HCT116 (cell line): Measurements from ENCODE around the gene ACCSL. TPM values are rescaled to one million over a fixed set of nuclear protein-coding genes. Genes with fewer than 3 reads are reported as not detected.

Experiments
- ATAC-seq: fragments of 200-7000 bp; cut with Tn5 transposase; 2 replicates; pipeline ENCODE4 v1.9.1; 2020; ENCODE audit warnings: mild to moderate bottlenecking, moderate library complexity
- BruUV-seq: library from RNA; stranded (reverse); fragments of 400-500 nt; replicated peaks from 2 replicates; lab custom pipeline; 2021; lab: Mats Ljungman, UMichigan
- CTCF ChIA-PET: fragments of 300-600 bp; sonication (Branson Sonifier 250); formaldehyde crosslinking; loops from one replicate; lab custom pipeline; 2021; ENCODE audit warnings: antibody characterized with exemption; lab: Charles Lee
- POLR2A ChIA-PET: fragments of 300-600, 350-600 bp; sonication (Branson Sonifier 250); formaldehyde crosslinking; loops from one replicate; lab custom pipeline; 2021; ENCODE audit warnings: antibody characterized with exemption; lab: Charles Lee
- RAD21 ChIA-PET, 2 experiments: fragments of 300-600 bp; sonication (Branson Sonifier 250); formaldehyde crosslinking; loops; one replicate each; lab custom pipeline; 2023; ENCODE audit warnings: low total read pairs in 2 of 2; ENCODE audit not compliant: uncharacterized antibody in 2 of 2, unreplicated experiment in 2 of 2, low non-redundant PET in 1 of 2; lab: Charles Lee
- DNase-seq: peaks from one replicate; pipeline ENCODE4 v3.0.0-alpha.2; 2010; ENCODE audit warnings: low read depth, low spot score
- H2AFZ ChIP-seq: fragments of 200-600 bp; shearing (Covaris generic), sonication (generic); 2 replicates; pipeline ENCODE4 v1.6.1; 2017; ENCODE audit warnings: low read depth, mixed run types, mixed read lengths, antibody characterized with exemption, low read length; ENCODE audit not compliant: poor library complexity, severe bottlenecking
- H3K27ac ChIP-seq: 2 replicates; pipeline ENCODE4 v1.5.1; 2012; ENCODE audit warnings: low read depth, low read length
- H3K27me3 ChIP-seq: fragments of 200-600 bp; sonication (generic); 2 replicates; pipeline ENCODE4 v1.6.1; 2016; ENCODE audit warnings: mixed run types, low read length, mixed read lengths; ENCODE audit not compliant: insufficient read depth
- H3K36me3 ChIP-seq, 2 experiments: fragments of 200-500 bp in 1 of 2; fragments of 200-600 bp in 1 of 2; sonication (Bioruptor generic) in 1 of 2; sonication (generic) in 1 of 2; 2 replicates each; pipeline versions ENCODE4 v1.5.1 to v1.6.1; 2014 to 2016; ENCODE audit warnings: low read length in 2 of 2, inconsistent platforms in 1 of 2, mixed read lengths in 1 of 2, mixed run types in 1 of 2; ENCODE audit not compliant: insufficient read depth in 2 of 2, control insufficient read depth in 1 of 2
- H3K4me1 ChIP-seq, 2 experiments: fragments of 200-600 bp in 1 of 2; sonication (generic) in 1 of 2; 2 replicates each; pipeline versions ENCODE4 v1.5.1 to v1.6.1; 2012 to 2017; ENCODE audit warnings: low read length in 2 of 2, inconsistent platforms in 1 of 2, mild to moderate bottlenecking in 1 of 2, mixed read lengths in 1 of 2, mixed run types in 1 of 2, moderate library complexity in 1 of 2; ENCODE audit not compliant: insufficient read depth in 2 of 2, control insufficient read depth in 1 of 2
- H3K4me2 ChIP-seq: fragments of 200-600 bp; sonication (generic); 2 replicates; pipeline ENCODE4 v1.6.1; 2017; ENCODE audit warnings: mixed run types, low read length, mixed read lengths
- H3K4me3 ChIP-seq, 2 experiments: fragments of 200-600 bp in 1 of 2; sonication (generic) in 1 of 2; replicated peaks in 1 of 2; 2 replicates each; pipeline ENCODE4 v1.5.1; 2011 to 2016; ENCODE audit warnings: low read length in 2 of 2, control low read depth in 1 of 2, low read depth in 1 of 2, mild to moderate bottlenecking in 1 of 2, mixed read lengths in 1 of 2, mixed run types in 1 of 2
- H3K79me2 ChIP-seq: fragments of 200-600 bp; sonication (generic); 2 replicates; pipeline ENCODE4 v1.6.1; 2017; ENCODE audit warnings: mild to moderate bottlenecking, mixed run types, low read length, moderate library complexity, mixed read lengths; ENCODE audit not compliant: insufficient read depth
- H3K9ac ChIP-seq: fragments of 200-600 bp; sonication (generic); 2 replicates; pipeline ENCODE4 v1.6.1; 2016; ENCODE audit warnings: low read length, mixed read lengths
- H3K9me2 ChIP-seq: fragments of 200-600 bp; sonication (generic), shearing (Covaris generic); 2 replicates; pipeline ENCODE4 v1.6.1; 2017; ENCODE audit warnings: mixed run types, mild to moderate bottlenecking, moderate library complexity; ENCODE audit not compliant: insufficient read depth
- H3K9me3 ChIP-seq, 2 experiments: fragments of 200-500 bp in 1 of 2; fragments of 200-600 bp in 1 of 2; sonication (Bioruptor generic) in 1 of 2; sonication (generic) in 1 of 2; 2 replicates each; pipeline ENCODE4 v1.6.1; 2014 to 2017; ENCODE audit warnings: low read length in 2 of 2, mixed read lengths in 2 of 2, inconsistent platforms in 1 of 2, low read depth in 1 of 2, mild to moderate bottlenecking in 1 of 2, mixed run types in 1 of 2, moderate library complexity in 1 of 2; ENCODE audit not compliant: control insufficient read depth in 1 of 2, insufficient read depth in 1 of 2
- H4K20me1 ChIP-seq: fragments of 200-600 bp; sonication (generic), shearing (Covaris generic); 2 replicates; pipeline ENCODE4 v1.6.1; 2017; ENCODE audit warnings: mixed run types, mild to moderate bottlenecking, moderate library complexity; ENCODE audit not compliant: insufficient read depth
- CBX3 ChIP-seq: IDR thresholded peaks from 2 replicates; pipeline ENCODE4 v1.6.1; 2012; ENCODE audit warnings: low read depth
- EGR1 ChIP-seq: IDR thresholded peaks from 2 replicates; pipeline ENCODE4 v1.6.1; 2012; ENCODE audit warnings: low read depth
- ELF1 ChIP-seq: IDR thresholded peaks from 2 replicates; pipeline ENCODE4 v1.6.1; 2012; ENCODE audit warnings: low read depth, borderline replicate concordance
- EZH2 ChIP-seq: fragments of 200-600 bp; sonication (generic); IDR thresholded peaks from 2 replicates; pipeline ENCODE4 v1.6.1; 2017; ENCODE audit warnings: antibody characterized with exemption, mixed run types
- EZH2phosphoT487 ChIP-seq: fragments of 200-600 bp; IDR thresholded peaks from 2 replicates; pipeline ENCODE4 v1.6.1; 2018; ENCODE audit warnings: antibody characterized with exemption, borderline replicate concordance
- POLR2A ChIP-seq: IDR thresholded peaks from 2 replicates; pipeline ENCODE4 v1.7.0; 2011; ENCODE audit warnings: borderline replicate concordance; ENCODE audit not compliant: insufficient read depth, insufficient read length; ENCODE audit errors: extremely low read depth
- RAD21 ChIP-seq: IDR thresholded peaks from 2 replicates; pipeline ENCODE4 v1.6.1; 2012; ENCODE audit warnings: low read depth, mild to moderate bottlenecking
- SP1 ChIP-seq: IDR thresholded peaks from 2 replicates; pipeline ENCODE4 v1.6.1; 2012; ENCODE audit warnings: low read depth
- SRF ChIP-seq: IDR thresholded peaks from 2 replicates; pipeline ENCODE4 v1.6.1; 2012; ENCODE audit warnings: low read depth
- TCF7L2 ChIP-seq: IDR thresholded peaks from 2 replicates; pipeline ENCODE4 v1.7.0; 2011; ENCODE audit warnings: borderline replicate concordance, inconsistent platforms; ENCODE audit not compliant: insufficient read depth, insufficient read length; ENCODE audit errors: extremely low read depth
- ZFX ChIP-seq: fragments of 450-650 bp; IDR thresholded peaks from 2 replicates; pipeline ENCODE4 v1.6.1; 2017
- ZNF274 ChIP-seq: fragments of 200-500 bp; sonication (Bioruptor generic); IDR thresholded peaks from 2 replicates; pipeline ENCODE4 v1.6.1; 2014; ENCODE audit warnings: mild to moderate bottlenecking, low read depth, low read length, inconsistent platforms
- intact Hi-C: fragments of 100-400 bp; cut with micrococcal nuclease; formaldehyde crosslinking; loops from 2 replicates; pipeline ENCODE4 v1.10.0; 2022
- total RNA-seq: library from RNA; stranded (reverse); gene quantifications from one replicate; pipeline ENCODE4 v1.2.1, GENCODE V29; 2021; ENCODE audit not compliant: unreplicated experiment
- TF ChIP-seq, protein P1 (sequence below): IDR thresholded peaks from 2 replicates; pipeline ENCODE4 v1.6.1; 2011; ENCODE audit warnings: mild to moderate bottlenecking, low read length, moderate library complexity; ENCODE audit not compliant: insufficient replicate concordance; ENCODE audit errors: extremely low read depth
- TF ChIP-seq, protein P2 (sequence below), 3 experiments: fragments of 200-600 bp in 1 of 3; sonication (generic) in 1 of 3; IDR thresholded peaks in 2 of 3; conservative IDR thresholded peaks in 1 of 3; 2 replicates each; pipeline ENCODE4 v1.5.1; 2012 to 2017; ENCODE audit warnings: low read depth in 2 of 3, low read length in 2 of 3, antibody characterized with exemption in 1 of 3, borderline replicate concordance in 1 of 3, control low read depth in 1 of 3, mild to moderate bottlenecking in 1 of 3, mixed read lengths in 1 of 3, mixed run types in 1 of 3, moderate library complexity in 1 of 3; ENCODE audit not compliant: insufficient read depth in 1 of 3
- TF ChIP-seq, protein P3 (sequence below): IDR thresholded peaks from 2 replicates; pipeline ENCODE4 v1.6.1; 2012; ENCODE audit warnings: low read depth
- TF ChIP-seq, protein P4 (sequence below): IDR thresholded peaks from 2 replicates; pipeline ENCODE4 v1.6.1; 2012

Gene ACCSL
- total RNA-seq, 1 experiment from 2014 or later: not detected

DNA sequence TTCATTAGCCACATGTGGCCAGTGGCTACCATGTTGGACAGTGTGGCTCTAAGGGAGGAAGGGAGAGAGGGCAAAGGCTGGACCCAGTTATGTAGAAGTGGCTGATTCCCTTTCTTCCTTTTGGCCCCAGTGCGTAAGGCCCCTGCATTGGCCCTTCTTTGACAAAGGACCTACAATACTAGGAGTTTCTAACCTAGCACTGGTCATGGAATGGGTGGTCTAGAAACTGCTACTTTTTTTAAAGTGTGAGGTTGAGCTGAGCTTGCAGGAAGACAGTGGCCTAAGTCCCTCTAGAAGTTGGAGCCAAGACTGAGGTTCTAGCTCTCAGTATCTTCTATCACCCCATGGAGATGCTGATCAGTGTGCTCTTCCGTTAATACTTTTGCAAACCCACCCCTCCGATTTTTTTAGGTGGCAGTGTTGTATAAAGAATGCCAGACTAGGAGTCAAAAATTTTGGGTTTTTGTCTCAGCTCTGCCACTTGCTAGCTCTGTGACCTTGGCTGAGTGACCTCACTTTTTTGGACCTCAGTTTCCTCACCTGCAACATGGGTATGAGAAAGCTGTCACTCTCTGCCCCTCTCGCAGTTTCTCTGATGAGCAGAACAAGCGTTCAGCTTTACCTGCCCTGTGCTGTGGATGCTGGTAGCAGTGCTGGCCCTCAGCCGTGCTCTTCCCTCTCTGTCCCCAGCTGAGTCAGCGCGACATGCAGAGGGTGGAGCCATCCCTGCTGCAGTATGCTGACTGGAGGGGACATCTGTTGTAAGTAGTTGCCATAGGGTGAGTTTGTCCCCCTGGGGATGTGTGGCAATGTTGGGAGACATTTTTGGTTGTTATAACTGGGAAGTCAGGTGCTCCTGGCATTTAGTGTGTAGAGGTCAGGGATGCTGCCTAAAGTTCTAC, 25.2 kb downstream of the ACCSL start (continued):
- TF ChIP-seq, protein P1, sequence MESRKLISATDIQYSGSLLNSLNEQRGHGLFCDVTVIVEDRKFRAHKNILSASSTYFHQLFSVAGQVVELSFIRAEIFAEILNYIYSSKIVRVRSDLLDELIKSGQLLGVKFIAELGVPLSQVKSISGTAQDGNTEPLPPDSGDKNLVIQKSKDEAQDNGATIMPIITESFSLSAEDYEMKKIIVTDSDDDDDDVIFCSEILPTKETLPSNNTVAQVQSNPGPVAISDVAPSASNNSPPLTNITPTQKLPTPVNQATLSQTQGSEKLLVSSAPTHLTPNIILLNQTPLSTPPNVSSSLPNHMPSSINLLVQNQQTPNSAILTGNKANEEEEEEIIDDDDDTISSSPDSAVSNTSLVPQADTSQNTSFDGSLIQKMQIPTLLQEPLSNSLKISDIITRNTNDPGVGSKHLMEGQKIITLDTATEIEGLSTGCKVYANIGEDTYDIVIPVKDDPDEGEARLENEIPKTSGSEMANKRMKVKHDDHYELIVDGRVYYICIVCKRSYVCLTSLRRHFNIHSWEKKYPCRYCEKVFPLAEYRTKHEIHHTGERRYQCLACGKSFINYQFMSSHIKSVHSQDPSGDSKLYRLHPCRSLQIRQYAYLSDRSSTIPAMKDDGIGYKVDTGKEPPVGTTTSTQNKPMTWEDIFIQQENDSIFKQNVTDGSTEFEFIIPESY: no peak
- TF ChIP-seq, protein P2, sequence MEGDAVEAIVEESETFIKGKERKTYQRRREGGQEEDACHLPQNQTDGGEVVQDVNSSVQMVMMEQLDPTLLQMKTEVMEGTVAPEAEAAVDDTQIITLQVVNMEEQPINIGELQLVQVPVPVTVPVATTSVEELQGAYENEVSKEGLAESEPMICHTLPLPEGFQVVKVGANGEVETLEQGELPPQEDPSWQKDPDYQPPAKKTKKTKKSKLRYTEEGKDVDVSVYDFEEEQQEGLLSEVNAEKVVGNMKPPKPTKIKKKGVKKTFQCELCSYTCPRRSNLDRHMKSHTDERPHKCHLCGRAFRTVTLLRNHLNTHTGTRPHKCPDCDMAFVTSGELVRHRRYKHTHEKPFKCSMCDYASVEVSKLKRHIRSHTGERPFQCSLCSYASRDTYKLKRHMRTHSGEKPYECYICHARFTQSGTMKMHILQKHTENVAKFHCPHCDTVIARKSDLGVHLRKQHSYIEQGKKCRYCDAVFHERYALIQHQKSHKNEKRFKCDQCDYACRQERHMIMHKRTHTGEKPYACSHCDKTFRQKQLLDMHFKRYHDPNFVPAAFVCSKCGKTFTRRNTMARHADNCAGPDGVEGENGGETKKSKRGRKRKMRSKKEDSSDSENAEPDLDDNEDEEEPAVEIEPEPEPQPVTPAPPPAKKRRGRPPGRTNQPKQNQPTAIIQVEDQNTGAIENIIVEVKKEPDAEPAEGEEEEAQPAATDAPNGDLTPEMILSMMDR (IDR thresholded peaks at IDR 0.05 in 2 of 3, conservative IDR thresholded peaks at IDR 0.05 in 1 of 3; ENCODE audit: borderline replicate concordance in 1 of 3, insufficient read depth in 1 of 3, low read depth in 2 of 3, low read length in 2 of 3): no peak
- TF ChIP-seq EZH2: no peak
- TF ChIP-seq ZFX: no peak
- no peak for TF ChIP-seq CBX3
- no peak for TF ChIP-seq POLR2A
- no peak for TF ChIP-seq ELF1
- TF ChIP-seq EGR1: no peak

DNA sequence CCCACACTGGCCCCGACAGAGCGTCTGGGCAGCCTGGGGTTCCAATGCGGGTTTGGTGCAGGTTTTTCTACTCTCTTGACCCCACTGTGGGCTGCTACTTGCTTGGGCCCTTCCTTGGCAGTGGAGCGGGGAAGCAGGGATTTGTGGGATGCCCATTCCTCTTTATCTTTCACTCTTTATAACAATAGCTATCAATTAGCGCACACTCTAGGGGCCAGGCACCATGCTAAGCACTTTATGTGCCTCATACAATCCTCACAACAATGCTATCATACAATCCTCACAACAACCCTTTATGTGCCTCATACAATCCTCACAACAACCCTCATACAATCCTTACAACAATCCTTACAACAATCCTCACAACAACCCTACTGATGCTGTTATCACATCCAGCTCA, 31.0 kb downstream of the ACCSL start:
- no peak overlapping the region for H3K4me3 ChIP-seq
- H3K9ac ChIP-seq: no peak overlapping the region
- no peaks in the 10 kb centered on the region; a peak in 1 of 4 replicates for H3K36me3 ChIP-seq
- RAD21 ChIA-PET: no interaction called here
- H3K79me2 ChIP-seq: no peaks in the 10 kb centered on the region
- no peaks in the 10 kb centered on the region for H3K9me3 ChIP-seq
- no peak for ATAC-seq
- H3K27ac ChIP-seq: no peak overlapping the region
- CTCF ChIA-PET: no interaction called here
- H3K4me1 ChIP-seq: no peaks in the 10 kb centered on the region
- POLR2A ChIA-PET: no interaction called here
- BruUV-seq: no TSS peak
- no peaks in the 10 kb centered on the region for H3K9me2 ChIP-seq
- H4K20me1 ChIP-seq: no peaks in the 10 kb centered on the region
- no peak overlapping the region for H3K4me2 ChIP-seq
- H2AFZ ChIP-seq: no peak overlapping the region
- H3K27me3 ChIP-seq: no peaks in the 10 kb centered on the region
- no peak for DNase-seq
- intact Hi-C loops: no loop called here
- TF ChIP-seq TCF7L2 (no peak), RAD21 (no peak), EZH2 (no peak), ELF1 (no peak), EZH2phosphoT487 (no peak), SP1 (no peak), ZNF274 (no peak), POLR2A (no peak), SRF (no peak), CBX3 (no peak), ZFX (no peak)
- TF ChIP-seq, protein P3, sequence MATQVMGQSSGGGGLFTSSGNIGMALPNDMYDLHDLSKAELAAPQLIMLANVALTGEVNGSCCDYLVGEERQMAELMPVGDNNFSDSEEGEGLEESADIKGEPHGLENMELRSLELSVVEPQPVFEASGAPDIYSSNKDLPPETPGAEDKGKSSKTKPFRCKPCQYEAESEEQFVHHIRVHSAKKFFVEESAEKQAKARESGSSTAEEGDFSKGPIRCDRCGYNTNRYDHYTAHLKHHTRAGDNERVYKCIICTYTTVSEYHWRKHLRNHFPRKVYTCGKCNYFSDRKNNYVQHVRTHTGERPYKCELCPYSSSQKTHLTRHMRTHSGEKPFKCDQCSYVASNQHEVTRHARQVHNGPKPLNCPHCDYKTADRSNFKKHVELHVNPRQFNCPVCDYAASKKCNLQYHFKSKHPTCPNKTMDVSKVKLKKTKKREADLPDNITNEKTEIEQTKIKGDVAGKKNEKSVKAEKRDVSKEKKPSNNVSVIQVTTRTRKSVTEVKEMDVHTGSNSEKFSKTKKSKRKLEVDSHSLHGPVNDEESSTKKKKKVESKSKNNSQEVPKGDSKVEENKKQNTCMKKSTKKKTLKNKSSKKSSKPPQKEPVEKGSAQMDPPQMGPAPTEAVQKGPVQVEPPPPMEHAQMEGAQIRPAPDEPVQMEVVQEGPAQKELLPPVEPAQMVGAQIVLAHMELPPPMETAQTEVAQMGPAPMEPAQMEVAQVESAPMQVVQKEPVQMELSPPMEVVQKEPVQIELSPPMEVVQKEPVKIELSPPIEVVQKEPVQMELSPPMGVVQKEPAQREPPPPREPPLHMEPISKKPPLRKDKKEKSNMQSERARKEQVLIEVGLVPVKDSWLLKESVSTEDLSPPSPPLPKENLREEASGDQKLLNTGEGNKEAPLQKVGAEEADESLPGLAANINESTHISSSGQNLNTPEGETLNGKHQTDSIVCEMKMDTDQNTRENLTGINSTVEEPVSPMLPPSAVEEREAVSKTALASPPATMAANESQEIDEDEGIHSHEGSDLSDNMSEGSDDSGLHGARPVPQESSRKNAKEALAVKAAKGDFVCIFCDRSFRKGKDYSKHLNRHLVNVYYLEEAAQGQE: no peak
- TF ChIP-seq, protein P4, sequence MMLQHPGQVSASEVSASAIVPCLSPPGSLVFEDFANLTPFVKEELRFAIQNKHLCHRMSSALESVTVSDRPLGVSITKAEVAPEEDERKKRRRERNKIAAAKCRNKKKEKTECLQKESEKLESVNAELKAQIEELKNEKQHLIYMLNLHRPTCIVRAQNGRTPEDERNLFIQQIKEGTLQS: no peak
